ENCODE results near the gene HTT. TPM values are rescaled to one million over a fixed set of nuclear protein-coding genes. Genes with fewer than 3 reads are reported as not detected.
A peak's percentile ranks its signal among the peaks of the same experiment; 100 is the strongest.

Gene HTT
- polyA plus RNA-seq, 1 donor (not counting 4 experiments of a cell fraction or from before 2014, with no cell fraction given) = 16.2 TPM

GRCh38 chr4:3037957-3038461 is 36.5 kb upstream of the HTT start:
- Histone ChIP-seq H3K27ac (ENCODE audit: control insufficient read depth, insufficient read depth, low read length) (no peak overlapping the region), H3K4me1 (ENCODE audit: control insufficient read depth, extremely low read depth, insufficient read depth, low read length) (peaks cover 29% of the 10 kb centered on the region), H3K9me3 (ENCODE audit: control insufficient read depth, low read depth, low read length) (no peaks in the 10 kb centered on the region), H3K4me2 (ENCODE audit: control insufficient read depth, extremely low read depth, insufficient read depth, low read depth, low read length) (peak overlapping the region; percentile 53), H3K9ac (ENCODE audit: control insufficient read depth, extremely low read depth, insufficient read depth, low read length) (peak overlapping the region; percentile 22), H2AFZ (ENCODE audit: control insufficient read depth, low read length) (no peak overlapping the region), H3K36me3 (ENCODE audit: control insufficient read depth in 2 of 2, extremely low read depth in 1 of 2, insufficient read depth in 2 of 2, low read length in 2 of 2) (no peaks in the 10 kb centered on the region), H3K27me3 (ENCODE audit: control insufficient read depth, extremely low read depth, insufficient read depth, low read length) (peaks cover 19% of the 10 kb centered on the region), H3K79me2 (ENCODE audit: control insufficient read depth, insufficient read depth, low read length) (no peaks in the 10 kb centered on the region), H4K20me1 (ENCODE audit: control insufficient read depth, extremely low read depth, insufficient read depth, low read length) (no peaks in the 10 kb centered on the region), H3K4me3 (ENCODE audit: control insufficient read depth in 2 of 3, extremely low read depth in 1 of 3, insufficient read depth in 2 of 3, low read depth in 1 of 3, low read length in 3 of 3) (no peak overlapping the region), H3K9me1 (ENCODE audit: control insufficient read depth, extremely low read depth, insufficient read depth, low read length) (no peaks in the 10 kb centered on the region)
- dilution Hi-C loops (cut with MboI; ENCODE audit: extremely low pct_ligation_motif_present, low sequenced_read_pairs) = no loop called here
- TF ChIP-seq EZH2 (IDR thresholded peaks at IDR 0.05; ENCODE audit: low read length) = no peak
- TF ChIP-seq, protein P1, sequence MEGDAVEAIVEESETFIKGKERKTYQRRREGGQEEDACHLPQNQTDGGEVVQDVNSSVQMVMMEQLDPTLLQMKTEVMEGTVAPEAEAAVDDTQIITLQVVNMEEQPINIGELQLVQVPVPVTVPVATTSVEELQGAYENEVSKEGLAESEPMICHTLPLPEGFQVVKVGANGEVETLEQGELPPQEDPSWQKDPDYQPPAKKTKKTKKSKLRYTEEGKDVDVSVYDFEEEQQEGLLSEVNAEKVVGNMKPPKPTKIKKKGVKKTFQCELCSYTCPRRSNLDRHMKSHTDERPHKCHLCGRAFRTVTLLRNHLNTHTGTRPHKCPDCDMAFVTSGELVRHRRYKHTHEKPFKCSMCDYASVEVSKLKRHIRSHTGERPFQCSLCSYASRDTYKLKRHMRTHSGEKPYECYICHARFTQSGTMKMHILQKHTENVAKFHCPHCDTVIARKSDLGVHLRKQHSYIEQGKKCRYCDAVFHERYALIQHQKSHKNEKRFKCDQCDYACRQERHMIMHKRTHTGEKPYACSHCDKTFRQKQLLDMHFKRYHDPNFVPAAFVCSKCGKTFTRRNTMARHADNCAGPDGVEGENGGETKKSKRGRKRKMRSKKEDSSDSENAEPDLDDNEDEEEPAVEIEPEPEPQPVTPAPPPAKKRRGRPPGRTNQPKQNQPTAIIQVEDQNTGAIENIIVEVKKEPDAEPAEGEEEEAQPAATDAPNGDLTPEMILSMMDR (optimal IDR thresholded peaks at IDR 0.05 in 1 of 3, IDR thresholded peaks at IDR 0.05 in 1 of 3, conservative IDR thresholded peaks at IDR 0.05 in 1 of 3; ENCODE audit: extremely low read depth in 1 of 3, insufficient read depth in 2 of 3, low read length in 3 of 3) = no peak
- no peak for FAIRE-seq
- DNase-seq (ENCODE audit: low read depth, low spot score) = no peak

DNA sequence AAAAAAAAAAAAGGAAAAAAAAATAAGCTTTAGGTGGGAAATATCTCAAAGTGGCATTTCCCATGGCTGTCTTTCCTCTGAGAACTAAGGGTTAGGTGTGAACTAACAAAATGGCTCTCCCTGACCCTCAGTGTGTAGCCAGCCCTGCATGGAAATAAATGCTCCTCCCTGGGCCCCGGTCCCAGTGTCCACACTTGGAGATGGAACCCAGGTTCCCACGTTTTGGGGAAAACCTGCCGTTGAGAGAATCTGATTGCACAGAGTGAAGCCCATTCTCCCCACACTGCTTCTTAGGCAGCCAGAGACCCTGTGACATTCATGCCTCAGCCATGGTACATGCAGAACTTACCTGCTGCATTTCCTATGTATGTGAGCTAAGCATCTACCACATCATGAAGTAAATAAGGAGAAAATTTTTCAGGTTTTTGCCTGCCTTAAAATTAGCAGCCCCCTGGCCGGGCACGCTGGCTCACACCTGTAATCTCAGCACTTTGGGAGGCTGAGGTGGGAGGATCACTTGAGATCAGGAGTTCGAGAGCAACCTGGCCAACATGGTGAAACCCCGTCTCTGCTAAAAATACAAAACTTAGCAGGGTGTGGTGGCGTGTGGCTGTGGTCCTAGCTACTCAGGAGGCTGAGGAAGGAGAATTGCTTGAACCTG is 34.6 kb upstream of the HTT start:
- Histone ChIP-seq H4K20me1 (ENCODE audit: control insufficient read depth, extremely low read depth, insufficient read depth, low read length) (no peaks in the 10 kb centered on the region), H3K9ac (ENCODE audit: control insufficient read depth, extremely low read depth, insufficient read depth, low read length) (no peak overlapping the region), H3K4me2 (ENCODE audit: control insufficient read depth, extremely low read depth, insufficient read depth, low read depth, low read length) (no peak overlapping the region), H3K27me3 (ENCODE audit: control insufficient read depth, extremely low read depth, insufficient read depth, low read length) (peaks cover 19% of the 10 kb centered on the region), H2AFZ (ENCODE audit: control insufficient read depth, low read length) (no peak overlapping the region), H3K36me3 (ENCODE audit: control insufficient read depth in 2 of 2, extremely low read depth in 1 of 2, insufficient read depth in 2 of 2, low read length in 2 of 2) (no peaks in the 10 kb centered on the region), H3K4me1 (ENCODE audit: control insufficient read depth, extremely low read depth, insufficient read depth, low read length) (peaks cover 29% of the 10 kb centered on the region), H3K79me2 (ENCODE audit: control insufficient read depth, insufficient read depth, low read length) (no peaks in the 10 kb centered on the region), H3K9me1 (ENCODE audit: control insufficient read depth, extremely low read depth, insufficient read depth, low read length) (no peaks in the 10 kb centered on the region), H3K27ac (ENCODE audit: control insufficient read depth, insufficient read depth, low read length) (no peak overlapping the region), H3K4me3 (ENCODE audit: control insufficient read depth in 2 of 3, extremely low read depth in 1 of 3, insufficient read depth in 2 of 3, low read depth in 1 of 3, low read length in 3 of 3) (no peak overlapping the region), H3K9me3 (ENCODE audit: control insufficient read depth, low read depth, low read length) (no peaks in the 10 kb centered on the region)
- DNase-seq (ENCODE audit: low read depth, low spot score) = no peak
- TF ChIP-seq, protein P1 (optimal IDR thresholded peaks at IDR 0.05 in 1 of 3, IDR thresholded peaks at IDR 0.05 in 1 of 3, conservative IDR thresholded peaks at IDR 0.05 in 1 of 3; ENCODE audit: extremely low read depth in 1 of 3, insufficient read depth in 2 of 3, low read length in 3 of 3) = no peak
- no peak for TF ChIP-seq EZH2 (IDR thresholded peaks at IDR 0.05; ENCODE audit: low read length)
- no peak for FAIRE-seq
- dilution Hi-C loops (cut with MboI; ENCODE audit: extremely low pct_ligation_motif_present, low sequenced_read_pairs) = no loop called here
